Cardiac muscle cell (in vitro differentiated cells and primary cell): ENCODE data around the gene ALDH1A3. TPM values are rescaled to one million over a fixed set of nuclear protein-coding genes. Genes with fewer than 3 reads are reported as not detected.

Experiments
- DNase-seq, 2 donors: peaks; one replicate each; pipeline versions ENCODE4 v3.0.0 to v3.0.0-alpha.2; 2010 to 2017; ENCODE audit warnings: low read depth in 1 of 2, low spot score in 1 of 2
- H3K27ac ChIP-seq: fragments of 200-600 bp; sonication (generic); 2 replicates; pipeline ENCODE4 v1.5.1; 2016
- H3K27me3 ChIP-seq: fragments of 200-600 bp; sonication (generic); 2 replicates; pipeline ENCODE4 v1.6.0; 2016; ENCODE audit warnings: control low read depth
- H3K36me3 ChIP-seq: fragments of 200-600 bp; sonication (generic); 2 replicates; pipeline ENCODE4 v1.5.1; 2016; ENCODE audit warnings: control low read depth
- H3K4me1 ChIP-seq: fragments of 200-600 bp; sonication (generic); 2 replicates; pipeline ENCODE4 v1.8.1; 2017; ENCODE audit warnings: low read depth, mild to moderate bottlenecking, mixed run types
- H3K4me3 ChIP-seq: fragments of 200-600 bp; sonication (generic); 2 replicates; pipeline ENCODE4 v1.5.1; 2016; ENCODE audit warnings: mild to moderate bottlenecking
- H3K9me3 ChIP-seq: fragments of 200-600 bp; sonication (generic); 2 replicates; pipeline ENCODE4 v1.5.1; 2017; ENCODE audit warnings: low read depth, mild to moderate bottlenecking, control low read depth
- CTCF ChIP-seq: IDR thresholded peaks from 2 replicates; pipeline ENCODE4 v1.5.1; 2012; ENCODE audit warnings: low read depth, mild to moderate bottlenecking, low read length
- polyA plus RNA-seq: library from polyadenylated mRNA; unstranded; fragments of >200 nt; fragmentation: Nextera tagmentation; extraction: Ambion mirVana; gene quantifications from 2 replicates; pipeline ENCODE4 v1.2.1, GENCODE V29; 2016
- total RNA-seq: library from RNA; depleted of rRNA; stranded (reverse); fragments of >200 nt; gene quantifications from 2 replicates; pipeline ENCODE4 v1.2.3, GENCODE V29; 2016

The ALDH1A3 gene
- total and polyA plus RNA-seq, 2 experiments from 2014 or later = 0.28 TPM; not detected in 1

GRCh38 chr15:100889385-100890050, 9.9 kb downstream of the ALDH1A3 start:
- peak in 1 of 2 donors; percentile 85 for DNase-seq
- H3K36me3 ChIP-seq = no peaks in the 10 kb centered on the region
- H3K9me3 ChIP-seq = no peaks in the 10 kb centered on the region
- peaks cover 28% of the 10 kb centered on the region for H3K27me3 ChIP-seq
- no peak for TF ChIP-seq CTCF
- no peaks in the 10 kb centered on the region for H3K4me1 ChIP-seq
- no peak overlapping the region for H3K4me3 ChIP-seq
- H3K27ac ChIP-seq = no peak overlapping the region

- DNase-seq = no peak
- Histone ChIP-seq H3K27me3 (peaks cover 21% of the 10 kb centered on the region), H3K9me3 (no peaks in the 10 kb centered on the region), H3K27ac (no peak overlapping the region), H3K4me1 (no peaks in the 10 kb centered on the region), H3K36me3 (no peaks in the 10 kb centered on the region), H3K4me3 (no peak overlapping the region)
- TF ChIP-seq CTCF = no peak
Observed at GRCh38 chr15:100890051-100890720, 10.6 kb downstream of the ALDH1A3 start.

GRCh38 chr15:100890850-100891249, 11.2 kb downstream of the ALDH1A3 start:
- Histone ChIP-seq H3K4me3 (no peak overlapping the region), H3K27ac (no peak overlapping the region), H3K27me3 (peaks cover 15% of the 10 kb centered on the region), H3K36me3 (no peaks in the 10 kb centered on the region), H3K9me3 (no peaks in the 10 kb centered on the region), H3K4me1 (no peaks in the 10 kb centered on the region)
- no peak for TF ChIP-seq CTCF
- DNase-seq = no peak

- DNase-seq = peak in 1 of 2 donors; percentile 34
- H3K27me3 ChIP-seq = peaks cover 12% of the 10 kb centered on the region
- H3K36me3 ChIP-seq = no peaks in the 10 kb centered on the region
- no peak overlapping the region for H3K27ac ChIP-seq
- H3K4me3 ChIP-seq = no peak overlapping the region
- TF ChIP-seq CTCF = no peak
- no peaks in the 10 kb centered on the region for H3K9me3 ChIP-seq
- no peaks in the 10 kb centered on the region for H3K4me1 ChIP-seq
Observed at GRCh38 chr15:100891307-100892012, 11.8 kb downstream of the ALDH1A3 start.

- no peaks in the 10 kb centered on the region for H3K4me1 ChIP-seq
- no peaks in the 10 kb centered on the region for H3K9me3 ChIP-seq
- no peak for DNase-seq
- H3K27me3 ChIP-seq = peaks cover 8% of the 10 kb centered on the region
- H3K36me3 ChIP-seq = no peaks in the 10 kb centered on the region
- TF ChIP-seq CTCF = no peak
- no peak overlapping the region for H3K27ac ChIP-seq
- no peak overlapping the region for H3K4me3 ChIP-seq
Observed at GRCh38 chr15:100892013-100892355, 12.4 kb downstream of the ALDH1A3 start.
